H1 (cell line): ENCODE data around the gene PNMA6E. TPM values are rescaled to one million over a fixed set of nuclear protein-coding genes. Genes with fewer than 3 reads are reported as not detected.

Source experiments
- CTCF ChIA-PET: fragments of 300-600 bp; sonication (Branson Sonifier 250); formaldehyde crosslinking; loops from one replicate; lab custom pipeline; 2021; ENCODE audit not compliant: partially characterized antibody; lab: Charles Lee
- POLR2A ChIA-PET: fragments of 300-600 bp; sonication (Branson Sonifier 250); formaldehyde crosslinking; loops from one replicate; lab custom pipeline; 2021; ENCODE audit warnings: inconsistent platforms; ENCODE audit not compliant: partially characterized antibody; lab: Charles Lee
- DNase-seq, 2 experiments: peaks; one replicate each; pipeline versions ENCODE4 v3.0.0 to v3.0.0-alpha.2; 2010 to 2022; ENCODE audit warnings: low spot score in 2 of 2, low read depth in 1 of 2, mixed read lengths in 1 of 2
- FAIRE-seq: peaks from 2 replicates; lab custom pipeline; 2011; peaks lifted over from hg19 to GRCh38; lab: Jason Lieb, UNC
- H2AFZ ChIP-seq: 2 replicates; pipeline ENCODE4 v1.8.1; 2012; ENCODE audit warnings: low read length, inconsistent platforms
- H2AK5ac ChIP-seq: 2 replicates; pipeline ENCODE4 v1.6.1; 2013; ENCODE audit warnings: low read depth, low read length
- H2BK120ac ChIP-seq: replicated peaks from 2 replicates; pipeline ENCODE3; 2013; ENCODE audit warnings: low read depth, low read length, inconsistent platforms
- H2BK12ac ChIP-seq: 2 replicates; pipeline ENCODE4 v1.6.1; 2013; ENCODE audit warnings: low read depth, low read length
- H2BK15ac ChIP-seq: 2 replicates; pipeline ENCODE4 v1.6.1; 2013; ENCODE audit warnings: low read length
- H2BK20ac ChIP-seq: 2 replicates; pipeline ENCODE4 v1.6.1; 2013; ENCODE audit warnings: low read length
- H2BK5ac ChIP-seq: 2 replicates; pipeline ENCODE4 v1.6.1; 2013; ENCODE audit warnings: low read depth, low read length
- H3K14ac ChIP-seq: 2 replicates; pipeline ENCODE4 v1.6.1; 2013; ENCODE audit warnings: inconsistent platforms; ENCODE audit not compliant: insufficient read length
- H3K18ac ChIP-seq: 2 replicates; pipeline ENCODE4 v1.6.1; 2013; ENCODE audit warnings: low read length; ENCODE audit errors: extremely low read depth
- H3K23ac ChIP-seq: 2 replicates; pipeline ENCODE4 v1.6.1; 2013; ENCODE audit warnings: inconsistent platforms; ENCODE audit not compliant: insufficient read length
- H3K23me2 ChIP-seq: 2 replicates; pipeline ENCODE4 v1.6.1; 2013; ENCODE audit warnings: low read depth, low read length
- H3K27ac ChIP-seq: 2 replicates; pipeline ENCODE4 v1.6.1; 2011; ENCODE audit warnings: low read depth, low read length, inconsistent platforms
- H3K27me3 ChIP-seq, 4 experiments: replicated peaks in 1 of 4; 1 replicate in 1 of 4; 2 replicates in 3 of 4; pipeline versions ENCODE4 v1.6.1 to v1.8.1; 2011 to 2013; ENCODE audit warnings: low read length in 3 of 4, mild to moderate bottlenecking in 3 of 4, inconsistent platforms in 2 of 4, mixed read lengths in 2 of 4, moderate library complexity in 1 of 4; ENCODE audit not compliant: control insufficient read depth in 3 of 4, insufficient read depth in 3 of 4; ENCODE audit errors: extremely low read depth in 1 of 4
- H3K36me3 ChIP-seq, 4 experiments: 2 replicates each; pipeline versions ENCODE4 v1.6.1 to v1.8.1; 2011 to 2013; ENCODE audit warnings: mild to moderate bottlenecking in 4 of 4, low read length in 3 of 4, moderate library complexity in 2 of 4, control low read depth in 1 of 4, inconsistent platforms in 1 of 4; ENCODE audit not compliant: insufficient read depth in 4 of 4, control insufficient read depth in 2 of 4
- H3K4ac ChIP-seq: replicated peaks from 2 replicates; pipeline ENCODE3; 2013; ENCODE audit warnings: low read length, low read depth, mixed read lengths, inconsistent platforms; ENCODE audit not compliant: insufficient read length
- H3K4me1 ChIP-seq, 4 experiments: replicated peaks in 1 of 4; 1 replicate in 1 of 4; 2 replicates in 3 of 4; pipeline versions ENCODE4 v1.6.1 to v1.8.1; 2011 to 2013; ENCODE audit warnings: low read length in 3 of 4, inconsistent platforms in 2 of 4, mixed read lengths in 1 of 4; ENCODE audit not compliant: insufficient read depth in 4 of 4, control insufficient read depth in 3 of 4
- H3K4me2 ChIP-seq, 2 experiments: 2 replicates each; pipeline versions ENCODE4 v1.6.1 to v1.8.1; 2011 to 2013; ENCODE audit warnings: low read depth in 2 of 2, low read length in 2 of 2, control low read depth in 1 of 2, inconsistent platforms in 1 of 2, mild to moderate bottlenecking in 1 of 2; ENCODE audit not compliant: insufficient read depth in 1 of 2
- H3K4me3 ChIP-seq, 4 experiments: fragments of 200-600, 300-600 bp in 1 of 4; sonication (generic), shearing (Covaris generic), sonication (Bioruptor Twin) in 1 of 4; 2 replicates each; pipeline versions ENCODE4 v1.5.1 to v1.8.1; 2011 to 2016; ENCODE audit warnings: low read length in 4 of 4, low read depth in 3 of 4, control low read depth in 2 of 4, inconsistent platforms in 2 of 4, mild to moderate bottlenecking in 2 of 4, mixed read lengths in 1 of 4, moderate library complexity in 1 of 4; ENCODE audit not compliant: insufficient read depth in 2 of 4; ENCODE audit errors: extremely low read depth in 1 of 4
- H3K56ac ChIP-seq: replicated peaks from 2 replicates; pipeline ENCODE3; 2013; ENCODE audit warnings: low read depth, mild to moderate bottlenecking, mixed read lengths, low read length, inconsistent platforms; ENCODE audit not compliant: insufficient read length
- H3K79me1 ChIP-seq: 2 replicates; pipeline ENCODE4 v1.6.1; 2013; ENCODE audit warnings: low read depth, low read length, control low read depth
- H3K79me2 ChIP-seq, 2 experiments: 2 replicates each; pipeline versions ENCODE4 v1.6.1 to v1.8.1; 2012 to 2013; ENCODE audit warnings: low read length in 2 of 2, mild to moderate bottlenecking in 2 of 2, inconsistent platforms in 1 of 2; ENCODE audit not compliant: insufficient read depth in 2 of 2, control insufficient read depth in 1 of 2
- H3K9ac ChIP-seq, 4 experiments: replicated peaks in 1 of 4; 1 replicate in 1 of 4; 2 replicates in 3 of 4; pipeline versions ENCODE4 v1.6.1 to v1.8.1; 2011 to 2013; ENCODE audit warnings: low read depth in 3 of 4, low read length in 3 of 4, control low read depth in 2 of 4, mild to moderate bottlenecking in 2 of 4, moderate library complexity in 2 of 4, inconsistent platforms in 1 of 4; ENCODE audit errors: extremely low read depth in 1 of 4
- H3K9me3 ChIP-seq, 2 experiments: 2 replicates each; pipeline versions ENCODE4 v1.6.1 to v1.8.1; 2012 to 2013; ENCODE audit warnings: mild to moderate bottlenecking in 2 of 2, moderate library complexity in 2 of 2, control low read depth in 1 of 2, inconsistent platforms in 1 of 2, low read depth in 1 of 2, low read length in 1 of 2, mixed read lengths in 1 of 2; ENCODE audit not compliant: insufficient read depth in 2 of 2
- H4K20me1 ChIP-seq, 2 experiments: replicated peaks in 1 of 2; 2 replicates each; pipeline versions ENCODE3 to v1.8.1; 2011 to 2013; ENCODE audit warnings: inconsistent platforms in 2 of 2, low read length in 2 of 2, mild to moderate bottlenecking in 1 of 2; ENCODE audit not compliant: insufficient read depth in 2 of 2, control insufficient read depth in 1 of 2
- H4K5ac ChIP-seq: 2 replicates; pipeline ENCODE4 v1.6.1; 2013; ENCODE audit warnings: low read length, low read depth, mixed read lengths, inconsistent platforms; ENCODE audit not compliant: insufficient read length
- H4K8ac ChIP-seq: 2 replicates; pipeline ENCODE4 v1.8.0; 2013; ENCODE audit warnings: mild to moderate bottlenecking, moderate library complexity, low read length, inconsistent platforms; ENCODE audit not compliant: insufficient read depth; ENCODE audit errors: extremely low read depth
- H4K91ac ChIP-seq: replicated peaks from 2 replicates; pipeline ENCODE3; 2013; ENCODE audit warnings: low read length, mixed read lengths, inconsistent platforms; ENCODE audit not compliant: insufficient read length
- CEBPB ChIP-seq: IDR thresholded peaks from 2 replicates; pipeline ENCODE4 v1.6.1; 2012; ENCODE audit warnings: low read depth, low read length
- POU5F1 ChIP-seq: IDR thresholded peaks from 2 replicates; pipeline ENCODE4 v1.6.1; 2011; ENCODE audit warnings: low read depth, mild to moderate bottlenecking, low read length, moderate library complexity
- WGBS, 2 experiments: shearing (Covaris generic) in 1 of 2; methylation state at CpG; one replicate each; pipeline versions ENCODE4 v1.1.6 to v1.1.7; 2013 to 2015; ENCODE audit warnings: low lambda C conversion rate in 2 of 2, mixed read lengths in 2 of 2, inconsistent platforms in 1 of 2, low coverage in 1 of 2, missing lambda C conversion rate in 1 of 2; ENCODE audit not compliant: insufficient replicate concordance in 2 of 2, insufficient coverage in 1 of 2, insufficient read length in 1 of 2; ENCODE audit errors: extremely low coverage in 1 of 2, missing lambda C conversion rate in 1 of 2; 5-methylcytosine and 5-hydroxymethylcytosine counted together
- polyA plus RNA-seq, 7 experiments: library from polyadenylated mRNA; depleted of rRNA in 3 of 7; stranded (reverse) in 5 of 7; unstranded in 2 of 7; fragments of >200 nt in 5 of 7; fragments of 200-250 nt in 2 of 7; gene quantifications; 1 replicate in 5 of 7; 2 replicates in 1 of 7; 4 replicates in 1 of 7; pipeline versions ENCODE4 v1.2.1 to v1.2.3, GENCODE V29; 2011 to 2013; ENCODE audit warnings: missing spikeins in 2 of 7, mixed read lengths in 2 of 7
- total RNA-seq: library from RNA; stranded (reverse); fragmentation: NEBNext Ultra II Directional; extraction: Animal tissue kit (Norgen Biotek cat#: 25700); gene quantifications from 2 replicates; pipeline ENCODE4 v1.2.1, GENCODE V29; 2021

PNMA6E gene
- total and polyA plus RNA-seq, 2 of the 8 experiments (the other 6 are each of a cell fraction or from before 2014, with no cell fraction given) = not detected

DNA sequence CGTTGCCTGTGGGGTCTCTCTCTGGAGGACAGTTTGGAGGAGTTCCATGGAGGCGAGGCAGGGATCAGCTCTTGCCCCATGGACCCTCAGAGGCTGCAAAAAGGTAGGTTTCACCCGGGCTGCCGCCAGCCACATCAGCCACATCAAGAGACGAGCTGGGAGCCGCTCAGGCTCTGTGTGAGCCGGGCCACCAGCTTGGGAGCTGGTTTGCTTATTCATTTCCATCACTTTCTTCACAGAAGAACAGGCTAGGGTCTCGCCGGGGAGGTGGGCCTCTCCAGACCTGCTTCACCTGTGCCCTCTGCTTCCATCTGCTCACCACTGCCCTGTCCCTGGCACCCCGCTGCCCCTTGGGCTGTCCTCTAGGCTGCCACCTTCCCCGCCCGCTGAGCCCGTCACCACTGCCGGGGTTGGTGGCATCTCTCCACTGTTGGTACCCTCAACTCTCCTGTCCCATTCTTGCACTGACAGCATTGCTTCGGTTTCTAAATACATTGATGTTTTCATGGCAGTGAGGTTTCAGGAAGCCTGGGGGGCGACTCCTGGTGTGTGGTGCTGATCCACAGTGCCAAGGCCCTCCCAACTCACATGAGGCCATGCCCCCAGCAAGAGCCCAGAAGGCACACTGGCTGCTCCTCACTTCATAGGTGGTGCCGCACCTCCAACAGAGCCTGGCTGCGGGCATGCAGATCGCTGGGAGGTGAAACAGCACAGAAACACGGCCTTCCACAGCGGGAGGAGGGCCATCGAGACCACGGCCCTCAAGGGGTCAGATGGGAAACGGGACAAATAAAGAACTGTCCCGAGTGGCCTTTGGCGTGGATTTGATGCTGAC is 49.2 kb upstream of the PNMA6E start:
- Histone ChIP-seq H3K36me3 (peaks cover 0 to 7% (median 0%) of the 10 kb centered on the region in 4 experiments; a peak in 3 of 8 replicates), H3K23me2 (no peaks in the 10 kb centered on the region), H3K23ac (no peak overlapping the region), H3K9me3 (no peaks in the 10 kb centered on the region), H3K9ac (no peak overlapping the region), H4K91ac (no peak overlapping the region), H2BK120ac (no peak overlapping the region), H4K20me1 (no peaks in the 10 kb centered on the region), H2BK12ac (no peak overlapping the region), H3K27me3 (no peaks in the 10 kb centered on the region), H3K27ac (no peak overlapping the region), H2BK15ac (no peak overlapping the region), H3K4me2 (no peak overlapping the region), H3K56ac (no peak overlapping the region), H3K4me1 (no peaks in the 10 kb centered on the region), H3K79me2 (no peaks in the 10 kb centered on the region), H4K5ac (no peak overlapping the region), H3K4me3 (no peak overlapping the region), H2BK5ac (no peak overlapping the region), H3K4ac (no peak overlapping the region), H3K18ac (no peak overlapping the region), H3K79me1 (no peaks in the 10 kb centered on the region), H2AK5ac (no peak overlapping the region), H3K14ac (no peak overlapping the region), H2AFZ (no peak overlapping the region), H2BK20ac (no peak overlapping the region), H4K8ac (no peak overlapping the region)
- POLR2A ChIA-PET = no interaction called here
- WGBS, 2 experiments = 95% methylated on average over 21 of the region's 26 CpGs; no CpG with 5 or more reads in 1 of the 2 experiments
- CTCF ChIA-PET = no interaction called here
- FAIRE-seq (no peak), DNase-seq (no peak)
- no peak for TF ChIP-seq CEBPB
- no peak for TF ChIP-seq POU5F1
